Smooth muscle cell (in vitro differentiated cells): ENCODE measurements around the gene CHST11. TPM values are rescaled to one million over a fixed set of nuclear protein-coding genes. Genes with fewer than 3 reads are reported as not detected.

Source experiments
- DNase-seq: peaks from one replicate; lab custom pipeline; 2025; ENCODE audit not compliant: unreplicated experiment; lab: John Stamatoyannopoulos, UW
- H2AFZ ChIP-seq: fragments of 200-600 bp; sonication (generic); 2 replicates; pipeline ENCODE4 v1.6.0; 2016; ENCODE audit warnings: antibody characterized with exemption, low read depth, mild to moderate bottlenecking
- H3F3A ChIP-seq: fragments of 200-600 bp; sonication (generic); 2 replicates; pipeline ENCODE4 v1.6.0; 2017; ENCODE audit warnings: antibody characterized with exemption, low read depth
- H3K27ac ChIP-seq: fragments of 200-600 bp; sonication (generic); 2 replicates; pipeline ENCODE4 v1.5.1; 2016; ENCODE audit warnings: low read depth, mild to moderate bottlenecking
- H3K27me3 ChIP-seq: fragments of 200-600 bp; sonication (generic); 2 replicates; pipeline ENCODE4 v1.6.1; 2016; ENCODE audit warnings: low read depth, mild to moderate bottlenecking
- H3K36me3 ChIP-seq: fragments of 200-600 bp; sonication (generic); 2 replicates; pipeline ENCODE4 v1.5.1; 2016; ENCODE audit warnings: low read depth
- H3K4me1 ChIP-seq: fragments of 200-600 bp; sonication (generic); 2 replicates; pipeline ENCODE4 v1.5.1; 2016; ENCODE audit warnings: low read depth
- H3K4me2 ChIP-seq: fragments of 200-600 bp; sonication (generic); 2 replicates; pipeline ENCODE4 v1.6.0; 2016; ENCODE audit warnings: mild to moderate bottlenecking
- H3K4me3 ChIP-seq: fragments of 200-600 bp; sonication (generic); 2 replicates; pipeline ENCODE4 v1.5.1; 2016; ENCODE audit warnings: mild to moderate bottlenecking
- H3K79me2 ChIP-seq: fragments of 200-600 bp; sonication (generic); 2 replicates; pipeline ENCODE4 v1.6.0; 2016; ENCODE audit warnings: low read depth, mild to moderate bottlenecking
- H3K9ac ChIP-seq: fragments of 200-600 bp; sonication (generic); 2 replicates; pipeline ENCODE4 v1.6.0; 2016; ENCODE audit warnings: low read depth
- H3K9me3 ChIP-seq: fragments of 200-600 bp; sonication (generic); replicated peaks from 2 replicates; pipeline ENCODE4 v1.5.1; 2016; ENCODE audit warnings: low read depth
- H4K20me1 ChIP-seq: fragments of 200-600 bp; sonication (generic); 2 replicates; pipeline ENCODE4 v1.6.0; 2016; ENCODE audit warnings: low read depth
- CTCF ChIP-seq: fragments of 200-600 bp; sonication (generic); IDR thresholded peaks from 2 replicates; pipeline ENCODE4 v1.5.1; 2017; ENCODE audit warnings: borderline replicate concordance, mild to moderate bottlenecking, antibody characterized with exemption; ENCODE audit not compliant: insufficient read depth, poor library complexity, severe bottlenecking
- WGBS: methylation state at CpG from one replicate; pipeline ENCODE4 v1.1.7; 2016; ENCODE audit warnings: low lambda C conversion rate; 5-methylcytosine and 5-hydroxymethylcytosine counted together
- polyA plus RNA-seq: library from polyadenylated mRNA; unstranded; fragments of >200 nt; fragmentation: Nextera tagmentation; extraction: Ambion mirVana; gene quantifications from 2 replicates; pipeline ENCODE4 v1.2.1, GENCODE V29; 2016
- total RNA-seq: library from RNA; depleted of rRNA; stranded (reverse); fragments of >200 nt; gene quantifications from 2 replicates; pipeline ENCODE4 v1.2.3, GENCODE V29; 2014

Gene CHST11
- total and polyA plus RNA-seq, 2 experiments from 2014 or later = 6.9 to 10.2 TPM

GRCh38 chr12:104662908-104663307, 206.2 kb downstream of the CHST11 start:
- WGBS = 99% methylated on average over 9 of the region's 9 CpGs
- Histone ChIP-seq H3K79me2 (no peaks in the 10 kb centered on the region), H3K27ac (no peak overlapping the region), H3K9me3 (no peaks in the 10 kb centered on the region), H3K4me1 (no peaks in the 10 kb centered on the region), H3K36me3 (no peaks in the 10 kb centered on the region), H3K27me3 (no peaks in the 10 kb centered on the region), H3K4me3 (no peak overlapping the region), H3K9ac (no peak overlapping the region), H3F3A (peaks cover 5% of the 10 kb centered on the region), H4K20me1 (peaks cover 27% of the 10 kb centered on the region), H3K4me2 (no peak overlapping the region), H2AFZ (no peak overlapping the region)
- no peak for TF ChIP-seq CTCF
- DNase-seq = no peak

- H3K27ac ChIP-seq = no peak overlapping the region
- DNase-seq = no peak
- no peaks in the 10 kb centered on the region for H3K79me2 ChIP-seq
- H3K4me3 ChIP-seq = no peak overlapping the region
- no peak for TF ChIP-seq CTCF
- H2AFZ ChIP-seq = no peak overlapping the region
- H3K36me3 ChIP-seq = no peaks in the 10 kb centered on the region
- H3K4me1 ChIP-seq = peaks cover 6% of the 10 kb centered on the region
- H3K9ac ChIP-seq = no peak overlapping the region
- peaks cover 23% of the 10 kb centered on the region for H4K20me1 ChIP-seq
- H3F3A ChIP-seq = peaks cover 6% of the 10 kb centered on the region
- H3K27me3 ChIP-seq = no peaks in the 10 kb centered on the region
- WGBS = 76% methylated on average over 3 of the region's 3 CpGs
- no peak overlapping the region for H3K4me2 ChIP-seq
- no peaks in the 10 kb centered on the region for H3K9me3 ChIP-seq
These were observed 207.6 kb downstream of the CHST11 start for GRCh38 chr12:104664351-104664750.

- H3F3A ChIP-seq = peaks cover 6% of the 10 kb centered on the region
- H3K4me2 ChIP-seq = no peak overlapping the region
- peaks cover 11% of the 10 kb centered on the region for H3K4me1 ChIP-seq
- H2AFZ ChIP-seq = no peak overlapping the region
- peaks cover 23% of the 10 kb centered on the region for H4K20me1 ChIP-seq
- WGBS = 86% methylated on average over 4 of the region's 4 CpGs
- H3K4me3 ChIP-seq = no peak overlapping the region
- no peak overlapping the region for H3K27ac ChIP-seq
- no peaks in the 10 kb centered on the region for H3K36me3 ChIP-seq
- DNase-seq = no peak
- no peaks in the 10 kb centered on the region for H3K79me2 ChIP-seq
- TF ChIP-seq CTCF = no peak
- no peak overlapping the region for H3K9ac ChIP-seq
- H3K27me3 ChIP-seq = no peaks in the 10 kb centered on the region
- no peaks in the 10 kb centered on the region for H3K9me3 ChIP-seq
These were observed 208.5 kb downstream of the CHST11 start for GRCh38 chr12:104665296-104665695.

GRCh38 chr12:104667139-104667538, 210.4 kb downstream of the CHST11 start:
- DNase-seq = no peak
- no peak for TF ChIP-seq CTCF
- Histone ChIP-seq H3K4me1 (peaks cover 26% of the 10 kb centered on the region), H3K27me3 (no peaks in the 10 kb centered on the region), H3K4me2 (no peak overlapping the region), H2AFZ (no peak overlapping the region), H3K27ac (no peak overlapping the region), H4K20me1 (peaks cover 19% of the 10 kb centered on the region), H3K4me3 (no peak overlapping the region), H3K9me3 (no peaks in the 10 kb centered on the region), H3K9ac (no peak overlapping the region), H3K36me3 (no peaks in the 10 kb centered on the region), H3K79me2 (no peaks in the 10 kb centered on the region), H3F3A (peaks cover 18% of the 10 kb centered on the region)
- whole genome bisulfite sequencing = 83% methylated on average over 7 of the region's 7 CpGs
